Activated T-cell treated with anti-CD3 and anti-CD28 coated beads, Interleukin-2, amount 50 U/mL, for 48 hours (primary cell): ENCODE data around the gene CTSA.
A peak's percentile ranks its signal among the peaks of the same experiment; 100 is the strongest.
"Not testable (repeated sequence)": the region's sequence is repeated elsewhere in the genome, so short reads cannot be mapped to it uniquely, and the experiment has no call there.

ENCODE experiments used
- DNase-seq, 2 experiments: peaks; one replicate each; pipeline ENCODE4 v3.0.0-alpha.2; 2020

Gene CTSA

DNA sequence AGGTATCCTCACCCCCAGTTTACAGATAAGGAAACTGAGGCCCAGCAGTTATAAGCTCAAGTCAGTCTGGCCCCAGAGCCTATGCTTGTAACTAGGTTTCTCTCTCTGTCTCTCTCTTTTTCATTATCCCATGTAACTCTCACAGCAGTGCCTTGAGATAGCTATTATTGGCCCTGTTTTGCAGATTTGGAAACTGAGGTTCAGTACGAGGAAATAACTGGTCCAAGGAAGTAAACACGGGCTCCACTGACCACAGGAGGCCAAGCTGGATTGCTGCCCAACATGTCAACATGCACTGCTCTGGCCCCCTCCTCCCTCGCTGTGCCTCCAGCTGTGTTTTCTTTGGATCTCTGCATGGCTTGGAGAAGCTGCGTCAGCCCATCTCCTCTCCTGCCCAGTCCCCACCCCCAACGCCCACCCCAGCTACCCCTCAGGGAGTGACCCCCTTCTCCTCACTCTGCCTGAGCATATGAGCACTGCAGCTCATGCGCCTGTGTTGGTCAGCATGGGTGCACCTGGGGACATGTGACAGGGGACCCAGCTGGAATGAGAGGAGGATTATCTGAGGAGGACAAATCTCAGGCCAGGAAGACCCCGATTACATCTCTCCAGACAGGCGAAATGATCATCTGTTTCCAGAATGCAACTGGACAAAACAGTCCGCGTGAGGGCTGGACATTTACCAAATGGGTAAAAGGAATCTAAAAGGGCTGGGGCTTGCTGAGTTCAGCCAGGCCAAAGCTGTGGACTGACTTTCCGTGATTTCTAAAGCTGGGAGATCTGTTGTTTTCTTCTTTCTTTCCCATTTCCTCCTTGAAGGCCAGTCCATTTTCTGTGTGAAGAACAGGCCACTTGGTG is 28.6 kb downstream of the CTSA start:
- no peak for DNase-seq

DNA sequence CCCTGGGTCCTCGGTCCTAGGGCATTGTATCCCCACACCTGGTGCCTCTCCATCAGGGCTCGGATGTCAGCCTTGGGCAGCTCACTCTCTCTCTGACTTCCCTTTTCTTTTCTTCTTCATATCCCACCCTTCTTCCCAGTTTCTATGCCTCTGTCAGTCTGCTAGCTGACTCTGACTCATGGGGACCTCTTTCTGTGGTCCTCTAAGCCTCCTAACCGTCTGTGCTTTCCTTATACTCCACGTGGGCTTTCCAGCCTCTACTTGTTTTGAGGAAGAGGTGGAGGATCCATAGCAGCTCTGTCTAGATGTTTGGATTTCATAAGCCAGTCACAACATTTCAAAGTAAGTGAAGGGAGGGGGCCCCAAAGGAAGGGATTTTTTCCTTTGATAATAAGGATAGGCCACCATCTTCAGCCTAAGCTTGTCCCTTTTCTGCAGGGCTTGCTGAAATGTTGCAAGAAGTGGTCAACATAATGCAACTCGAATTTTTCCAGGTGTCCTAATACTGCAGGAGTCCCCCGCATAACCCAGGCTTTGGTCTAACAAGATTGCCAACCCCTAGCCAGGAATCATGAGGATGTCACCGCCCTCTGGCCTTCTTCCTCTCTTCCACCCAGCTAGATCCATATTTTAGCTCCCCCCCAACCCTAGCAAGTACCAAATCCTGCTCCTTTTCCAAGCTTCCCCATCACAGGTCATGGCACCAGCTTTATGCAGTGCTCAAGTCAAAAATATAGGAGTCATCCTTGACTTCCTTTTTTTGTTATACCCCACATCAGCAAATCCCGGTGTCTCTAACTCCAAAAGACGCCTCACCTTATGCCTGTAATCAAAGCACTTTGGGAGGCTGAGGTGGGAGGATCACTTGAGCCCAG is 29.6 kb downstream of the CTSA start:
- DNase-seq = no peak

DNA sequence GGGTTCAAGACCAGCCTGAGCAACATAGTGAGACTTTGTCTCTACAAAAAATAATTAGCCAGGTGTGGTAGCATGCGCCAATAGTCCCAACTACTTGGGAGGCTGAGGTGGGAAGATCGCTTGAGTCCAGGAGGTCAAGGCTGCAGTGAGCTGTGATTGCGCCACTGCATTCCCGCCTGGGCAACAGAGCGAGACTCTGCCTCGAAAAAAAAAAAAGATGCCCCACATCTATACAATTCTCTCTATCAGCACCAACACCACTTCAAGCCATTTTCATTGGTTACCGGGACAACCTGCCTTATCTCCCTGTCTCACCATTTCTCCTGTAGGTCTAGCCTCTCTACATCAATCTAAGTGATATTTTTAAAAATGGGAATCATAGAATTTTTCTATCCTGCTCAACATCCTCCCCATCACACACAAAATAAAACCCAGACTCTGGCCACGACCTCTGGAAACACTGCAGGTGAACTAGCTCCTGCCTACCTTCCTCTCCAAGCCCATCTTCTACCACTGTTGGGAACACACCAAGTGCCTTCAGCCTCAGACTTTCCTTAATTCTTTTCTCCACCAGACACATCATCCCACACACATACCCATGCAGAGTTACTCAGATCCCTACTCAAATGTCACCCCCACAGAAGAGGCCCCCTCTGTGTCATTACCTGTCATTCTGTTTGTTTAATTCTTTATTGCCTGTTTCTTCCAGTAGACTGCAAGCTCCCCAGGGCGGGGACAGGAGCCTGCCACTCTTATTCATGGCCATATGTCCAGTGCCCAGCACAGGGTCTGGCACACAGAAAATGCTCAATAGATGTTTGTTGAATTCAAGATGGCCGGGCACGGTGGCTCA is 30.4 kb downstream of the CTSA start:
- DNase-seq = no peak

DNA sequence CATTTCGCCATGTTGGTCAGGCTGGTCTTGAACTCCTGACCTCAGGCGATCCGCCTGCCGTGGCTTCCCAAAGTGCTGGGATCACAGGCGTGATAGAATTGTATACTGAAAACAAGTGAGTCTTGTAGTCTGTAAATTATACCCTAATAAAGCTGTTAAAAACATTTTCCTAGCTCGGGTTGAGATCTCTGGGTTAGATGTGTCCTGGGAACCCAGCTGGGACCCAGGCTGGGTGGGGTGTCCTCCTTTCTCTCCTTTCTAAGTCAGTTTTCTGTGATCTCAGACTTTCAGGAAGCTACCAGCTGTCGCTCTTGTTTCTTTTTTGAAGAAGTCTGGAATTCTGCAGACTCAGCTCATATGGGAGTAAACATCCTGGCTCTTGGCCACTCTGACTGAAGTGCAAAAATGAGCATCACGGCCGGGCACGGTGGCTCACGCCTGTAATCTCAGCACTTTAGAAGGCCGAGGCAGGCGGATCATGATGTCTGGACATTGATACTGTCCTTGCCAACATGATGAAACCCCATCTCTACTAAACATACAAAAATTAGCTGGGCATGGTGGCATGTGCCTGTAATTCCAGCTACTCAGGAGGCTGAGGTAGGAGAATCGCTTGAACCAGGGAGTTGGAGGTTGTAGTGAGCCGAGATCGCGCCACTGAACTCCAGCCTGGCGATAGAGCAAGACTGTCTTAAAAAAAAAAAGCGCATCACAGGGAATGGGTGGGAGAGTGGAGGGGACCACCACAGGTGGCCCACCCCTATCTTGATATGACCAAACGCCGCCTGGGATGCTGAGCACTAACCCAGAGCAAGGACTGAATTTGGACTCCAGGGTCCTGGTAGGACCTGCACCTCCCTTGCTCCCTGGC is 33.5 kb downstream of the CTSA start:
- no peak for DNase-seq

DNA sequence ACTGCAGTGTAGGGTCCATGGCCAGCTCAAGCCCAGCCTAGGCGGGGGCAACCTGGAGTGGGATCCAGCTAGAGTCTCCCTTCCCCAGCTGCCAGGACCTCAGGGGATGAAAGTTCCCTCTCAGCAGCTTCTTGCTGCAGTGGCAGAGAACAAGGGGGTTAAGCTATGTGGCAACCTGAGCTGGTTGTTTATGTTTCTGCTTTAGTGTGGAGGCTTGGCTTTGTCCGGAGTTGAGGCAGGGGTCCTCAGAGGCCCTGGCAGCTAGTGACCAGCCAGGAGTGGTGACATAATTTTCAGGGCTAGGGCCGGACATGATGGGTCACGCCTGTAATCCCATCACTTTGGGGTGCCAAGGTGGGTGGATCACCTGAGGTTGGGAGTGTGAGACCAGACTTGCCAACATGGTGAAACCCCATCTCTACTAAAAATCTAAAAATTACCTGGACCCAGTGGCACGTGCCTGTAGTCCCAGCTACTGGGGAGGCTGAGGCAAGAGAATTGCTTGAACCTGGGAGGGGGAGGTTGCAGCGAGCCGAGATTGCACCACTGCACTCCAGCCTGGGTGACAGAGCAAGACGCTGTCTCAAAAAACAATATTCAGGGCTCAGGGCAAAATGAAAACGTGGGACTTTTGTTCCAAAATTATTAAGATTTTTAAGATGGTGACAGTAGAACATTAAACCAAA is 34.8 kb downstream of the CTSA start:
- DNase-seq = no peak

DNA sequence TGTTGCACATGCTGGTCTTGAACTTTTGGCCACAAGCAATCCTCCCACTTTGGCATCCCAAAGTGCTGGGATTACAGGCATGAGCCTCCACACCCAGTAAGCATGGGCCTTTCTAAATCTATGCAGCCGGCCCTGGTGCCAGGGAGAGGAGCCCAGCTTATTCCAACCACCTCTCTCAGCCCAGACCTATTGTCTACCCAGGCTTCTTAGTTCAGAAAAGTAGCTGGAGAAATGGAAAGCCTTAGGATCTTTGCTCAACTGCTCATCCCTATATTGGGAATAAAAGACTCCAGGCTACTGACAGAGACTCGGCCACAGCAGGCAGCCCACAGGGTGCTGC is 35.6 kb downstream of the CTSA start:
- no peak for DNase-seq

DNA sequence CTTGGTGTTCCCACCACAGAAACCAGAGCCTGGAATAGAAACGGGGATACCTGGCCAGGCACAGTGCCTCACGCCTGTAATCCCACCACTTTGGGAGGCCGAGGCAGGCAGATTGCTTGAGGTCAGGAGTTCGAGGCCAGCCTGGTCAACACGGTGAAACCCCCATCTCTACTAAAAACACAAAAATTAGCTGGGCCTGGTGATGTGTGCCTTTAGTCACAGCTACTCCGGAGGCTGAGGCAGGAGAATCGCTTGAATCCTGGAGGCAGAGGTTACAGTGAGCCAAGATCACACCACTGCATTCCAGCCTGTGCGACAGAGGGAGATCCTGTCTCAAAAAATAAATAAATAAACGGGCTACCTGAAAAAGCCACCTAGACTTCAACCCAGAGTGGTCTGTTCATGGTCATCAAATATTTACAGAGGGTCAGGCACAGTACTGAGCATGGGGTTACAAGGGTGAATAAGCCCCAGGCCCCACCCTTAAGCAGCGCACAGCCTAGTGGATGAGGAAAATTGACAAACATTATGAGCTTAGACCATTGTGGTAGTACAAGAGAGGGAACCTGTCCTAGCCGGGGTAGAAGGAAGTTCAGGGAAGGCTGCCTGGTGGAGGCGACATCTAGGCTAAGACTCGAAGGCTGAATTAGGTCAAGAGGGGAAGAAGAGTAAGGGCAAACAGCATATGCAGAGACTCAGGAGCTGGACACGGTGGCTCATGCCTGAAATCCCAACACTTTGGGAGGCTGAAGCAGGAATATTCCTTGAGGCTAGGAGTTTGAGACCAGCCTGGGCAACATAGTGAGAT is 36.1 kb downstream of the CTSA start:
- DNase-seq = no peak

DNA sequence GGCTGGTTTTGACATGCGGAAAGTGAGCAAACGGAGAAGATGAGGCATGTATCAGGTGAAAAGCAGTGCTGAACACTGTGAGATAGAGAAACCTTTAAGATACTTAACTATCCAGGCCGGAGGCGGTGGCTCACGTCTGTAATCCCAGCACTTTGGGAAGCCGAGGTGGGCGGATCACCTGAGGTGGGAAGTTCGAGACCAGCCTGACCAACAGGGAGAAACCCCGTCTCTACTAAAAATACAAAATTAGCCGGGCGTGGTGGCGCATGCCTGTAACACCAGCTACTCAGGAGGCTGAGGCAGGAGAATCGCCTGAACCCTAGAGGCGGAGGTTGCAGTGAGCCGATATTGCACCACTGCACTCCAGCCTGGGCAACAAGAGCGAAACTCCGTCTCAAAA is 40.5 kb downstream of the CTSA start:
- DNase-seq = not testable (repeated sequence)

DNA sequence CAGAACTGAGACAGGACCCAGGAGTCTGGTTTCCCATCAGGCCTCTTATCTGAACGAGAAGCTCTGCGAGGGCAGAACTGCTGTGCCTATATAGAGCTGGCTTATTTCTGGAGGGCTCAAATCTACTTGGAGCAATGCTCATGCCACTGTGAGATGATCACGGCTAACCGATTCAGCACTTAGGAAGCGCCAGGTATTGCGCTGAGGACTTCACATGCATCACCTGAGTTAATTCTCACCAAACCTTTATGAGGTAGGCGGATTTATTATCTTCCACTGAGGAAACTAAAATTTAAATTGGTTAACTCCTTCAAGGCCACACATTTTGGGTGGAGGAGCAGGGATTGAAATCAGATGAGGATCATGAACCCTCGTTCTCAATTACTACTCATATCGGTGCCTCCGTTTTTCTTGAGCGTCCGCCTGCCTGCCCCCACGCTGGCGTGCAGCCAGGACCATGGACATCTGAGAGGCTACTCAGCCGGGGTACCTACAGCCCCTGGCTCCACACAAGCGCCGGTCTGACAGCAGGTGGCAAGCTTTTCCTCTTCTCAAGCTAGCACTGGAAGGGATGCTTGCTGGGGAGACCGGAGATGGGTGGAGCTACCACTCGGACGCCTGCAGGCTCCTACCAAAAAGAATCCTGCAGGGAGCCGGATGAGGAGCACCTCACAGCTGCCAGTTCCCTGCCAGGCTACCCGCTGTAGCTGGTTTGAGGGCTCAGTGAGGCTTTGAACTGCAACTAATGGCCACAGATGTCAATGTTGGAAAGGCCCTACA is 42.3 kb downstream of the CTSA start:
- peak; percentile 73 to 78 for DNase-seq

DNA sequence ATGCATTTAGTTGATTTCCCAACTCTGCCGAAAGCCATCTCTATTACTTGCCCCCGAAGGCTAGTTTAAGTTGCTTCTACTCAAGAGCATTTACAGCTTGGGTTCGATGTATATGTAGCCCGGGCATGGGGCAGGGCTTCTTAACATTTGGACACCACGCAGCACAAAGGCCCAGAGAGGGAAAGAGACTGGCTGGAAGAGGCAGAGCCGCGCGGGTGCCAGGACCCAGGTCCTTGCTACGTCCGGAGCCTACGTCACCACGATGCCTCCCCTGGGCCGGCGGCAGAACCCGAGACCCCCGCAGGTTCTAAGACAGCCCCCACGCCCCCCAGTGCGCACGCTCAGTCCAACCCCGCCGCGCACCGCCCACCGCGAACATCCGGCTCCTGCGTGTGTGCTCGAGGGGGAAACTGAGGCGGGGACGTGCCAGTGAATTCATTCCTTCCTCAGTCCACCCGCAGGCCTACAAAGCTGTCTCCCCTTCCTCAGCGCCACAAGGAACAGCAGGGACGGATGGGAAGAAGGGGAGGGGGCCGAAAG is 43.0 kb downstream of the CTSA start:
- DNase-seq = no peak

DNA sequence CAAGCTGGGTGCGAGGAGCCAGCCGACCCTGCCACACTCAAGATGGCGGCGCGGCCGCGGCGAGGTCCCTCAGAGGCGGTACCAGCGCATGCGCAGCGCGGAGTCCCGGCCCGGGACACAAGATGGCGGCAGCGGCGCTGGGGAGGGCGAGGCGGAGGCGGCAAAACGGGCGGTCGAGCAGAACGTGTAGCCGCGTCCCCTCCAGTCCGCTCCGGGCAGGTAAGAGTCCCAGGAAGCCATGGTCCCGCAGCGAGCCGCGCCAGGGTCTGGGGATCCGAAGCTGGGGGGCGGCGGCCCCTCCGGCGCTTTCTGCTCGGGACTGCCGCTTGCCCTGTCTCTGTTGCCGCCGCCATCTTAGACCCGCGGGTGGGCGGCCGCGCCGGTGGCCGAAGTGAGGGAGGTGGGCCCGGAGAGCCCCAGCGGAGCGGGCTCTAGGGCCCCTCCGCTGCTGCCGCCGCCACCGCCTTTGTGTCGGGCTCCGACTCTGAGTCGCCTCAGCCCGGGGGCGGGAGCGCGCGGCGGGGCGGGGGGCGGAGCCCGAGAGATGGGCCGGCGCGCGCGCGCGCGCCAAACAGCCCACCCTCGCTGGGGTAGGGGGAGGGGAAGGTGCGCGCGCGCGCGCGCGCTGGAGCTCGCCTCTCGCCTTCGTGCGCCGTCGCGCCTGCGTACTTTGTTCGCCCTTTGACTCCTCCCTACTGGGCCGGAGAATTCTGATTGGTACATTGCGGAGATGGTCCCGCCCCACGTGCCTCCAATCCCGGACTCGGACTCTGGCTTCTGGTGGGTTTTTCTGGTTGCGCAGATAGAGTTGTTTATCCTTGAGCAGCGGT is 43.7 kb downstream of the CTSA start, which contains the start of gene PCIF1:
TSS of gene PCIF1 (plus strand) at position 98 of the 830 bp plus-strand sequence. CDS start 4,317 bp downstream, outside the sequence.
- DNase-seq = peak; percentile 99

DNA sequence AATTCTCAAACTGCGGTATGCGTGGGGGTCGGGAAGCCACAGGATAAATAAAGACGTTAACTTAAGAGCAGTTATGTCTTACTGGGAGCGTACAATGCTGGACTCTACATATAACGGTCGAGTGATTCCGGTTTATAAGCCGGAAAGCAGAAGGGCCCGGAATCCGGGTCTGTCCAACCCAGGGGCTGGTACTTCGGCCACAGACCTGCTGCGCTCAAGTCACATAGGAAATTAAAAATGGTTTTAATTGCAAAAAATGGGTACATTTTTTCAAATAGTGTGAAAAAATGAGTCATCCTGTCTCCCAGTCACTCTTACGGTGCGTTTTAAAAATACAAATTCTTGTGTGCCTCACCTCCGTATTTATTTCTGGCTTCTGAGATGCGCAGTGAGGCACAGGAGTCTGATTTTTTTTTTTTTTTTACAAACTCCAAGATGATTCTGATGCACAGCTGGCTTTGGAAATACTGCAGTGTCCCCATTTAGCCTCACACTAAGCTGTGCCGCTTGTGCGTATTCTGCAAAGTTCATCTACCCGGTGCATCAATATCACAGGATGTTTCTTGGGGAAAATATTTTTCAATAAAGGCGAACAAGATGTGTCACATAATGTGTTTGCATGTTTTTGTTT is 44.4 kb downstream of the CTSA start:
- DNase-seq = no peak

DNA sequence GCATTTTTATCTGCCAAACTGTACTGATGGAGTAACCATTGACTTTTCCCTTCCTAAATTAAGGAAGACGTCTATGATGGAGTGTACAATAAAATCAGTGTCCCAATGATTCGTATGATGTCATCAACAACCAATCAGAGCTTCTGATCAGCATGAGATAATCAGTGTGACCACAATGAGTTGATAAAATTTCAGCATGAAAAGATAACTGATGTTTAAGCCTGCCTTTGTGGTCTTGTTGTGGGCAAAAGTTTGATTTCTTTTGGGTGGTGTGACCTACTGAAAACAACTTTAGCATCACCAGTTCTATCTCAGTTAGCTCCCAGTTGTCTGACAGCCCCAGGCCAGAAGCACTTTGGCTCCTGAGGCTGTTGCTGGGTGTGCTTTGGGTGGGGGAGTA is 46.6 kb downstream of the CTSA start:
- DNase-seq = no peak

DNA sequence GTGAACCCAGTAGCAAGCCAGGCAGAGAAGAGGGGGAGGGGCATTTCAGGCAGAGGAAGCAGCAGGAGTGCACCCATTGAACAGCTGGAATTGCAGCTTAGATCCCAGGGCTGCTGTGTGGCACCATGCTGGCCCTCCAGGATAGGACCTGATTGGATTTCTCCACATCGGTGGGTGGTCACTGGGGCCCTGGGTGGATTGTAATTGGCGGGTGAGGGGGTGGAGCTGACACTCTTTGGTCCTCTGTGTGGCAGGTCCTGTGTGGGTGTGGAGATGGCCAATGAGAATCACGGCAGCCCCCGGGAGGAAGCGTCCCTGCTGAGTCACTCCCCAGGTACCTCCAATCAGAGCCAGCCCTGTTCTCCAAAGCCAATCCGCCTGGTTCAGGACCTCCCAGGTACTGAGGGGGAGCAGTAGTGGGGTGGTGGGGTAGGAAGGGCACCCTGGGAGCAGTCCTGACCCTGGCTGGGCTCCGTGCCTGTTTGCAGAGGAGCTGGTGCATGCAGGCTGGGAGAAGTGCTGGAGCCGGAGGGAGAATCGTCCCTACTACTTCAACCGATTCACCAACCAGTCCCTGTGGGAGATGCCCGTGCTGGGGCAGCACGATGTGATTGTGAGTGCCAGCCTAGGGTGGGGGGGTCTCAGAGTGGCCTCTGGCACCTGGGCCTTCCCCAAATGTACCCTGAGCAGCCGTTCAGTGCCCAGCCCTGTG is 47.7 kb downstream of the CTSA start:
- DNase-seq = no peak

DNA sequence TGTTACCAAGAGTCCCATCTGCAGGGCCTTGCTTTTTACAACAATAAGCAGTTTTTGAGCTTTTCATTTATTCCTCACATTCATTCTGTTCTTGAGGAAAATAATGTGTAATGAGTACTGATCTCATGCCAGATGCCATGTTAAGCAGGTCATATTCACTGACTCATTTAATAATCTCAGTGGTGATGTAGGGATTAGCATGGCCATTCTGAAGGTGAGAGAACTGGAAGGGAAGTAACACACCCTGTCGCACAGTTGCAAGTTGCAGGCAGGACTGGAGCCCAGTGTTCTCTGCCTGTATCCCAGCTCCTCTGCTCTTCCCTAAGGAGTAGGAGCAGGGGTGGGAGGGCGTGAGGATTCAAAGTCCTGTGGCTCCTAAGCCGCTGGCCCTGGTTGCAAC is 48.9 kb downstream of the CTSA start:
- no peak for DNase-seq

DNA sequence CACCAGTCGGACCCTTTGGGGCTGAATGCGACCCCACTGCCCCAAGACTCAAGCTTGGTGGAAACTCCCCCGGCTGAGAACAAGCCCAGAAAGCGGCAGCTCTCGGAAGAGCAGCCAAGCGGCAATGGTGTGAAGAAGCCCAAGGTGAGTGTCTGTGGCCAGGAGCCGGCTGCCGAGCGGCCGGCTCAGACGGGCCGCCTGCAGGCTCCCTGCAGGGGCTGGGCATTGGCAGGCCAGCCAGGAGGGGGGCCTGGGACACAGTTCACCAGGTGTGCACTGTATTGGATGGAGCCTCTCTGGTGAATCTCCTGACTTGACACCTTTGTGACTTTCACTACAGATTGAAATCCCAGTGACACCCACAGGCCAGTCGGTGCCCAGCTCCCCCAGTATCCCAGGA is 49.3 kb downstream of the CTSA start:
- no peak for DNase-seq

DNA sequence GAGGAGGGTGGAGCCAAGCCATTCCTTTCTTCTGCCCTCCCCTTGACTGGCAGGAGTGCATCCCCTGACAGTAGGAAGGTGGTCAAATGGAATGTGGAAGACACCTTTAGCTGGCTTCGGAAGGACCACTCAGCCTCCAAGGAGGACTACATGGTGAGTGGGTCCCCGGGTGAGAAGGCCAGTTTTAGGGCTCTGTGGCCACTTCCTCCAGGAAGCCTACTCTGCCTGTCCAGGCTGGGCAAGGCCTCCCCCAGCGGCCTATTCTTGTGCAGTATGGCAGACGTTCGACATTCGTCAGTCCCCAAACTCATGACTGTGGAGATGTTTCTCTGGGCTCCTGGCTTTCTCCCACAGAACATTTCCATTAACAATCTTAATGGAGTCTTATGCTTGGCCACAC is 52.5 kb downstream of the CTSA start:
- no peak for DNase-seq
